Testis (tissue), 2 donors: Measurements from ENCODE around the gene HAPLN2.

Experiments
- CTCF ChIP-seq, 3 experiments: fragments of 450-650 bp in 2 of 3; fragments of 200-600 bp in 1 of 3; sonication (generic) in 1 of 3; IDR thresholded peaks; one replicate each; pipeline ENCODE4 v1.5.1; 2016 to 2019; ENCODE audit warnings: antibody characterized with exemption in 3 of 3, mild to moderate bottlenecking in 2 of 3, moderate library complexity in 1 of 3
- POLR2A ChIP-seq: fragments of 450-650 bp; IDR thresholded peaks from one replicate; pipeline ENCODE4 v1.6.1; 2017; ENCODE audit warnings: antibody characterized with exemption, mild to moderate bottlenecking, moderate library complexity

- TF ChIP-seq CTCF (IDR thresholded peaks at IDR 0.05) = no peak
- TF ChIP-seq POLR2A = no peak
These were observed 25.6 kb upstream of the HAPLN2 start for GRCh38 chr1:156593661-156593989.
